GM12875 (cell line): ENCODE results near the gene AUH.

Experiments
- H3K4me3 ChIP-seq: one replicate; pipeline ENCODE4 v1.5.1; 2011; ENCODE audit warnings: low read depth, low read length, control low read depth
- TF ChIP-seq, protein P1 (sequence below): IDR thresholded peaks from 2 replicates; pipeline ENCODE4 v1.5.1; 2011; ENCODE audit warnings: low read depth, mild to moderate bottlenecking, control low read depth, inconsistent platforms, low read length, moderate library complexity, borderline replicate concordance; ENCODE audit not compliant: insufficient read depth

AUH gene

GRCh38 chr9:91334053-91334452, 27.7 kb downstream of the AUH start:
- TF ChIP-seq, protein P1, sequence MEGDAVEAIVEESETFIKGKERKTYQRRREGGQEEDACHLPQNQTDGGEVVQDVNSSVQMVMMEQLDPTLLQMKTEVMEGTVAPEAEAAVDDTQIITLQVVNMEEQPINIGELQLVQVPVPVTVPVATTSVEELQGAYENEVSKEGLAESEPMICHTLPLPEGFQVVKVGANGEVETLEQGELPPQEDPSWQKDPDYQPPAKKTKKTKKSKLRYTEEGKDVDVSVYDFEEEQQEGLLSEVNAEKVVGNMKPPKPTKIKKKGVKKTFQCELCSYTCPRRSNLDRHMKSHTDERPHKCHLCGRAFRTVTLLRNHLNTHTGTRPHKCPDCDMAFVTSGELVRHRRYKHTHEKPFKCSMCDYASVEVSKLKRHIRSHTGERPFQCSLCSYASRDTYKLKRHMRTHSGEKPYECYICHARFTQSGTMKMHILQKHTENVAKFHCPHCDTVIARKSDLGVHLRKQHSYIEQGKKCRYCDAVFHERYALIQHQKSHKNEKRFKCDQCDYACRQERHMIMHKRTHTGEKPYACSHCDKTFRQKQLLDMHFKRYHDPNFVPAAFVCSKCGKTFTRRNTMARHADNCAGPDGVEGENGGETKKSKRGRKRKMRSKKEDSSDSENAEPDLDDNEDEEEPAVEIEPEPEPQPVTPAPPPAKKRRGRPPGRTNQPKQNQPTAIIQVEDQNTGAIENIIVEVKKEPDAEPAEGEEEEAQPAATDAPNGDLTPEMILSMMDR = no peak
- no peak overlapping the region for H3K4me3 ChIP-seq

DNA sequence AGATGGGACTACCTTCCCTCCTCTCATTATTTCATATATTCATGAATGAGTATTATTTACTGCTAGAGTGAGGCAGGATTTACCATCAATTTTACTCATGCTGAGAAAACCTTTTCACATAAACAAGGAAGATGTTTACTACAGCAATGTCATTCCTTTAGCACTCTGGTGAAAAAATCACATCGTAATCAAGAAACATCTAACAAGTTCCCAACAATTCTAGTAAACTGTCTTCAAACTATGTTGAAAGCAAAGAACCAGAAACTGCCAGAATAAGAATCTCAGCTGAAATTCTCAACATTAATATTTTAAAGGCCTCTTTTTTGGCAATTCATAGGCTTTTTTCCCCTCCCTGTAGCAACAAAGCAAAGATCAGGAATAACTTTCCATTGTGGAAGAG, 28.2 kb downstream of the AUH start:
- TF ChIP-seq, protein P1 = no peak
- H3K4me3 ChIP-seq = no peak overlapping the region

DNA sequence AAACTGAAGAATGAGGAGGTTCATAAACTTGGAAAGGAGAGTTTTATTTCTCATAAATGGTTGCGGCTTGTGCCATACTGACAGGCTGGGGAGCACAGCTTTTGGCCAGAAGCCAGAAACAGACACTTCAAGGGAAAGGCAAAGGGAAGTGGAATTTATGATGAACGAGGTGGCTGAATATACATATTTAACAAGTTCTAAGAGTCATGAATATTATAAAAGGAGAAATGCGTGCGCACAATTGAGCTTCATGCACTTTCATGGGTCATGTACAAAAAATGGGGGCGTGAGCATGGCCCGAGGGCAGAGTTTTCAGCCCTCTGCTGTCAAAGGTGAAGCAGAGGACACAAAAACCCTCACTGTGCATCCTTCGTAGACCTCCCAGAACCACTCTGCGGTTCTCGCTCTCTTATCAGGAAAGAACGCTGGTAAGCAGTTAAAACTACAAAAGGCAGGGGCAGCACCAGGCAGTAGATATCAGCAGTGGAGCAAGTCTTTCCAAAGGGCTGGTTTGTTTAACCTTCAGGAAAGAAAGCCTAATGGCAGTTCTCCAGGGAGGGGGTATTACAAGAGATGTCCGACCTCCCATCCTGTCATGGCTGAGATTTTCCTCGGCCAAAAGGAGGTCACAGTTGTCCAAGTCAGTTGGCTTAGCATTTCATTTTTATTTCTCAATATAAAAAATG, 29.0 kb downstream of the AUH start:
- no peak overlapping the region for H3K4me3 ChIP-seq
- TF ChIP-seq, protein P1 = no peak

DNA sequence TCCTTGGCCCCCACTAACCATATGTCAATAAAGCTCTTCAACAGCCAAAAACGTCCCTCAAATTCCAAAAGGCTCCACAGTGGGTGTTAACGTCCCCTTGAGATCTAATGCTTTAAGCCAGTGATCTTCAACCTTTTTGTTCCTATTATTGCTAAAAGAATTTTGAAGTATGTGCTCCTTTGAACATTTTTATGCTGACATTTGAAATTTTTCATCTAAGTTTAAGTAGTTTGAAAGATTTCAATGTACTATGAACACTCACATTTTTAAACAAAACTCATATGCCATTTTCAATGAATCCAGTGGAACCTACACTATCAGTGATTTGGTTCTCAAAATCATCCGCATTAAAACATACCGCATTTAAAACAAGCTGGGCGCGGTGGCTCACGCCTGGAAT, 29.9 kb downstream of the AUH start:
- TF ChIP-seq, protein P1 = no peak
- no peak overlapping the region for H3K4me3 ChIP-seq

DNA sequence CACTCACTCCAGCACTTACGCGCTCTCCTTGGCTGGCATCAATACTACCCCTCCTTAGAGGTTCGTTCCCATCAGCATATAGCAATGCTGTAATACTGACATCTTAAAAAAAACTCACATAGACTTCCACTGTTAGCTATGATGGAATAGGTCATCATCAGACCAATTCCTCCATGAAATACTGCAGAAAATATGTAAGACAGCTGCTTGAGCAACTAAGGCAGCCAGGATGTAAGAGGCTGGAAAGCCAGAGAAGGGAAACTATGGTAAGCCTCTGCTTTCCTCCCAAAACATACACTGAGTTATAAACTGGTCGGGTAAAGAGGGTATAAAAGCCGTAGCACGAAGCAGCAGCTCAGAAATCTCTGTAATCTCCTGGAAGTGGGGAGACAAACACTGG, 33.5 kb downstream of the AUH start:
- TF ChIP-seq, protein P1 = no peak

DNA sequence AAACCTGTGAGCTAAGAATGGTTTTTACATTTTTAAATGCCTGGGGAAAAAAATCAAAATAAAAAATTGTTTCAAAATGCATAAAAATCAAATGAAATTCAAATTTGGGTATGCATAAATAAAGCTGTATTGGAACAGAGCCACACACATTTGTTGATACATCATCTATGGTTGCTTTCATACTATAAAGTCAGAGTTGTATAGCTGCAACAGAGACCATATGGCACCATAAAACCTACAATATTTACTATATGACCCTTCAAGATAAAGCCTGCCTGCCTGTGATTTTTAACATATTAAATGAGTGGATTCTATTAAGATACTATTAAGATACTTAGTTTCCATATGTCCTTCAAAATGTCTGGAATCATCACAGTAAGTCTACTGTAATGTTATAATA, 40.0 kb downstream of the AUH start:
- TF ChIP-seq, protein P1 = no peak
- H3K4me3 ChIP-seq = no peak overlapping the region

More for the DNA sequence above, 33.5 kb downstream of the AUH start:
- no peak overlapping the region for H3K4me3 ChIP-seq

GRCh38 chr9:91320299-91320698, 41.4 kb downstream of the AUH start:
- H3K4me3 ChIP-seq = no peak overlapping the region
- TF ChIP-seq, protein P1 = no peak
